SW480 (cell line): Measurements from ENCODE around the gene APP.
"Not testable (repeated sequence)": the region's sequence is repeated elsewhere in the genome, so short reads cannot be mapped to it uniquely, and the experiment has no call there.

Source experiments
- DNase-seq: peaks from one replicate; pipeline ENCODE4 v3.0.0-alpha.2; 2016; ENCODE audit warnings: low spot score

Gene APP

DNA sequence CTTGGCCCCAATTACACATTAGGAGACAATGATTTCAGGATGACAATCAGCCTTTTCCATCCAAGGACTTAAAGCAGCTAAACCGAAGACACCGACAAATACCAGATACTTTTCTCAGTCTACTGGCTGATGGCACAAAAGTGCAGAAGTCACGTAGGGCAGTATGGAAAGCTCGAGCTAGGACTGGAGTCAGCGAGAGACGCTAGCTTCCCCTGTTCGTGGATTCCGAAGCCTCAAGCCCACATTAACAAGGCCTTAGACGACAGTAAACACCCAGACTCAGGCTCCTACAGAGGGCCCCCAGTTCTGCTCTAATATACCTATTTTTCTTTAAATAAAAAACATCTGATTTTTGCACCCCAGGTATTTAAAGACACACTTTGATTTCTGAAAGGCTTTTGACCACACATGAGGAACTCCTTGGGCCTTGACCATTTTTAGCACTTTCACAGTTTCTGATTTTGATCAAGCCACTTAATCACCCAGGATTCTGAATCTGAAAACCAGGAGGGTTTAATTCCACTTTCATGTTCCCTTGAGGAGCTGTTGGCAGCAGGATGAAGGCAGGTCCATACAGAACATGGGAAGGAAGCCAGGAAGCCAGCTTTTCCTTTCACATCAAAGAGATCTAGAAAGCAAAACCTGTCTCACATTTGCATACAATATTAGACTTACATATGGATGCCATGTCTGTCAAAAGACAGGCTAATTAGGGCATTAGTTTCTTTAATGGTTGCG, 231.7 kb downstream of the APP start:
- DNase-seq = no peak

DNA sequence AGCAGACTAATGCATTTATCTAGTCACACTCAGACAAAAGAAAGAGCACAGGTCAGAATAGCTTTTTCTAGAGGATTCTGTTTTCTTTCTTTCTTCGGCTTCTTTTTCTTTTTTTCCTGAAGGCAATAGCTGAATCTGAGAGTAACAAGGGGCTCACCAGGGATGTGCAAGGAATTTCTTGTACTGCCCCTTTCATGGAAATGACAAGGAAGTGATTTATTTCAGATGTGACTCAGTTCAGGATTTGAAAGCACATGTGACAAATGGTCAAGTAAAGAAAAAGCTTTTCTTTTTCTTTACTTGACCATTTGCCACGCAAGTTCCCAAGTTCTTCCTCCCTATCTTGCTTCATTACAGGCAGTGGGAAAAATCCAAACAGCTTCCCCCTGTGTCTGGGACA, 233.8 kb downstream of the APP start:
- no peak for DNase-seq

DNA sequence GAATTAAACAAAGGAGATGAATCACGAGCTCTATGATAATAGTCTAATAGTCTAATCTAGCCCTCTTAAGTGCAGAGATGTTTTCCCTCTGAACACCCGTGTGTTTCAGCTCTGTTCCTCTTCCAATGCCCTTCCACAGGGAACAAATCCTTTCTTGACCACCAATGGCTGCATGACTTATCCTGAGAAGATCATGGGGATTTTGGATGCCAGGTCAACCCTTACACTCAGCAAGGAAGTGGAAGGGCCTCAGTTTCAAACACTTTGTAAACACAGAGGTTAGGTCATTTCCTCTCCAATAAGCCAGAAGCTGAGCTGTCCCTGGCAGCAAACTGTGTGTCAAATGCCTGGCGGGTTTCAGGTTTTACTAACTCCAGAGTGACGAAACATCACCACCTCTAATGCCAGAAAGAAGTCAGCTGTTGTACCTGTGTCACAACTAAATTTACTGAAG, 235.8 kb downstream of the APP start:
- DNase-seq = no peak

DNA sequence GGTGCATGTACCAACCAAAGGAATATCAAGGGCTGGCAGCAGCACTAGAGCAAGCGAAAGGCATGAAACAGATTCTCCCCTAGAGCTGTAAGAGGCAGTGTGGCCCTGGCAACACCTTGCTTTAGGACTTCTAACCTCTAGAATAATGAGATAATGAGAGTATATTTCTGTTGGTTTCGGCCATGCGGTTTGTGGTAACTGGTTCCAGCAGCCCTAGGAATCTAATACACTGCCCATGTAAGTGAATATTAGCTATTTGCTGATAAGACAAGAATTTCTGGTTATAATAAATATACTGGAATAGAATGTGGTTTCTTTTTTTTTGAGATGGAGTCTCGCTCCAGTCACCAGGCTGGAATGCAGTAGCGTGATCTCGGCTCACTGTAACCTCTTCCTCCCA, 236.4 kb downstream of the APP start:
- DNase-seq = no peak

DNA sequence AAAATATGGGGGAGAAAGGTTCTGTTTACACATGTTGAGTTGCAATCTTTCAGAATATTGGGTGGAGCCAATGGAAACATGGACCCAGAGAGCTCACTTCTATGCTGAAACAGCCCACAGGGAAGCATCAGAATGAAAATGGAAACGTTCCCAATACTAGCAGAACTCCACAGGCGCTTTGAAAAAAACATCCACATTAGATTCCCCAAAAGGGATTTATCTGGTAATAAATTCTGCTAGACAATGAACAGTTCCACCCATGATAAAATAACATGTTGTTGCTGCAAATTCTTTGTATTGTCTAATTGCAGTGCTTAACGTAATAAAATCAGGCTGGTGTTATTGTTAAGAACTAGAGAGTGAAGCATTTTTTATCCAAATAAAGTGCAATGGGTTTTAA, 238.8 kb downstream of the APP start:
- no peak for DNase-seq

DNA sequence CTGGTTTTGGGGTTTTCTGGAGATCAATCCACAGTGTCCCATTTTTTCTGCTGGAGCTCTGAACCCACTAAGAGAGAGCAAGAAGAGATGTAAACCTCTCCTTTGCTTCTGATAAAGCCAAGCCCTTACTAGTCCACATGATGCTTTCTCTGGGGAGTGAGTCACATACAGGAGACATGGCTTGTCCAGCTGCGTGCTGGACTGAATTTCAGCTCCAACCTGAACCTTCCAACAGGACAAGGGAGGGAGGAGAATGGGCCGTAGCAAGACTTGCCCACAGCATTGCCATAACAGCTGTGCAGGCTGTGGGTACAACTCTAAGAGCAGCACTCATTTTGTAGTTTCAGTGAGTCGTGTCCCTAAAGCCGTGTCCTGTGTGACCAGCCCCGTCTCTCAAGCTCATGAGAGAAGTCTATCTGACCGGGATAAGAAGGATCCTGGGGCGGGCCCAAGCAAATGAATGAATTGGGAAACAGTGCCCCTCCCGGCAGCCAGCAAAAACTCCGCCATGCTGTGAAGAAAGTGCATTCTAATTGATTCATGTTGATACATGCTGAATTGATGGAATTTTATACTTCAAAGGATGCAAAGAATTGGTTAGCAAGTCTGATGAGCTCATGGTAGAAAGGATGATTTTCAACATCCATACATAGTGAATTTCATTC, 240.6 kb downstream of the APP start:
- DNase-seq = no peak

DNA sequence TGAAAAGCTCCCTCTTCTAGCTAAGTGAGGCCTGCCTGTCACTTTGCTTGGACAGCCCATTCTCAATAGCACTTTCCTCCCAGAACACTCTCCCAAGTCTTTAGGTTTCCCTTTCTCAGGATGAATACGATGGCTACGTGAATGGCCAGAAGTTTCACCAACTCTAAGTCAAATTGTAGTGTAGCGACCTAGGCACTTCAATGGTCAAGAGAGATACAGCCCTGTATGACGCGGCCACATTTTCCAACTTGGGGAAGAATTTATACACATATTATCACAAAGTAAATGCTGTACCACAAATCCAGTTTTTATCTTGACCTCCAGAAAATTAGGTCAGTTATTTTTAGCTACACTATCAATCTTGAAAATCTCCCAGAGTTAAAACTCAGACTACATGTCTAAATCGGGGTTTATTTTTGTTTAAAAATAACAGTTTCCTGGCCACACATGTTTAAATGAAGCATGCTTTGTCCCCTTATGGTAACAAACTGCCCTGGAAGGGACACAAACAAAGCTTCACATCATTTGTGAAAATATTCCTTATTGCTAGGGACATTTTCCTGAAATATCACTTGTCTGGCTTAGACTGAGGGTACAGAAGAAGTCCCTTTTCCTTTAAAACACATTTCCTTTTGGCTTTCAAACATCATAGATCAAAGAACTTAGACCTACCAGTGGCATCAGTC, 243.2 kb downstream of the APP start:
- DNase-seq = no peak

DNA sequence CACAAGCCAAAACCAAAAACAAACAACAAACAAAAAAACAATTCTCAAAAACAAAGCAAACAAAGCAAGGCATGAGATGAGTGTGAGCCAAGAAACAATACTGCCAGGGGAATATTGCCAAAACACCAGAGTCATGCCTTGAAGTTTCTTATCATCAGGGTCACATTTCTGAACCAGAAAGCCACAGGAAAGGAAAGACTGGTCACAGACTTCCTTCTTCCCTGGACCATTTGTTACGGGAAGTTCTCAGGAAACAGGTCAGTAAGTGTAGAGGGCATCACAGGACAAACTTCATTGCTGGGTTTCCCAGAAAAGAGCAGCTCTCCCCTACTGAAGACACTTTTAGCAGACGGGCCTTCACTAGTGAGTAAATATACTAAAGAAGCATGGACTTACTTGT, 244.6 kb downstream of the APP start:
- DNase-seq = no peak

DNA sequence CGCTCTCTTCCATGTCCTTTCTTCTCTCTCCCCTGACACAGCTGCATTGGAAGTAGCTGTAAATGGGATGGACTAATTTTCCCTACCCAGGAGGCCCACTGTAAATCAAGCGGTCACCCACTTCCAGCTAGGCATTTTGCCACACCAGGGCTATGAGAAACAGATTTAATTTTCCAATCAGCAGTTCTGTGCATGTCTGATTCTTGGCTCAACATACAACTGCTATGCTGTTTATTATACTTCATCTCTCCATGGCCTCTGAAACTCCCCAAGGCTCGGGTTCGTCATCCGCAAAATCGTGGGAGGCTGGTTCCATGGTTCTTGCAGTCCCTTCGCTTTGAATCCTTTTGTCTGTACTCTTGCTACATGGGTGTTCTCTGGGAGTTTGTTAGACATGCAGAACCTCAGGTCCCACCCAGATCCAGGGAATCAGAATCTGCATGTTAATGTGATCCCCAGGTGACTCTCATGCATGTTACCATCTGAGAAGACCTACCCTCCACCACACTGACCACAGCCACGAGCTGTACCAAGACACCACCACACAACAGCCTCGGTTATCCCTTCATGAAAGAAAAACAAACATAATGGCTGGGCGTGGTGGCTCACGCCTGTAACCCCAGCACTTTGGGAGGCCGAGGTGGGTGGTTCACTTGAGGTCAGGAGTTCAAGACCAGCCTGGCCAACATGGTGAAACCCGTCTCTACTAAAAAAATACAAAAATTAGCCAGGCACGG, 245.3 kb downstream of the APP start:
- DNase-seq = no peak

DNA sequence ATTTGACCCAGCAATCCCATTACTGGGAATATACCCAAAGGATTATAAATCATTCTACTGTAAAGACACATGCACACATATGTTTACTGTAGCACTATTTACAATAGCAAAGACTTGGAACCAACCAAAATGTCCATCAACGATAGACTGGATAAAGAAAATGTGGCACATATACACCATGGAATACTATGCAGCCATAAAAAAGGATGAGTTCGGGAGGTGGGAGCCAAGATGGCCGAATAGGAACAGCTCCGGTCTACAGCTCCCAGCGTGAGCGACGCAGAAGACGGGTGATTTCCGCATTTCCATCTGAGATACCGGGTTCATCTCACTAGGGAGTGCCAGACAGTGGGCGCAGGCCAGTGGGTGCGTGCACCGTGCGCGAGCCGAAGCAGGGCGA, 252.4 kb downstream of the APP start:
- DNase-seq = not testable (repeated sequence)

DNA sequence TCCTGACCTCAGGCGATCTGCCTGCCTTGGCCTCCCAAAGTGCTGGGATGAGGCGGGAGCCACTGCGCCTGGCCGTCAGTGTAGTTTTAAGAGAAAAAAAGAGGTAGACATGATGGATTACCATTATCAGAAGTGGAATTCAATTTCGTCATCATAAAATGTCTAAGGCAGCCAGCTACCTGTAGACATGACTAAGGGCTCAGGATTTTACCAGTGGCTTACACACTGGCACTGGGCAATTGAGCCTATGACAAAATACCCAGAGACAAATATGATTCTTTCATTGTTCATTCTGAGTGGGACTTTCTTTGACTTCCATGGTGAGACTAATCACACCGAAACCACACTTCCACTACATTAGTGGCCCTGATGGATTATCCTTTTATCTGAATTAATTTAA, 254.3 kb downstream of the APP start:
- DNase-seq = no peak

DNA sequence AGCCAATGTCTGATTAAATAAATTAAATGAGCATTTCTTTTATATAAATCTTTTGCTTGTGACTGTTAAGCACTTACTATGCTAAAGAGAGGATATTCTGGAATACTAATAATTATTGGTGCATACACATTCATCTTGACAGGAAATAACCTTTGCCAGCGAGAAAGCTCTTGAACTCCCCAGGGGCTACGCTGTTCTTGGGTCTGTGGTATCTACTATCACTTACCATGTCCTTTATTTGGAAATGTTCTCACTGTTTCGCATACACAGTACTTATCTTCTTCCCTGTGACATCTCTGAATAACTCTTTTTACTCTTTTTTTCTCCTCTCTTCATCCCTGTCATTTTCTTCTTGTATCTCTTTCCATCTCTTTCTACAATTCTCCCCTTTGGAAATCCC, 257.1 kb downstream of the APP start:
- DNase-seq = no peak

DNA sequence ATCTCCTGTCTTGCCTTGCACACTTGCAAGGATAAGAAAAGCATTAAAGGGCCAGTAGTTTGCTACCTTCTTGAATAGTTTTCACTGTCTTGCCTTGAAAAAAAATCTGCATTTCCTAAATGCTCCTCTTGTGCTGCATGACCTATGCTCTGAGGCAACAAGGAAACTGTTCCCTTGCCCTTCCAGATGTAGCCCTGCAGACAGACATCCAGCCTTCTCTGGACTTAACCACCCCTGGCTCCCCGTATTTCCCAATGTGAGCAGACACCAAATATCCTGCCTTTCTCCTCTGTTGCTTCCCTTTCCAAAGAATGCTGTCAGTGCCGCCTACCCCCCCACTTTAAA, 258.2 kb downstream of the APP start:
- no peak for DNase-seq

DNA sequence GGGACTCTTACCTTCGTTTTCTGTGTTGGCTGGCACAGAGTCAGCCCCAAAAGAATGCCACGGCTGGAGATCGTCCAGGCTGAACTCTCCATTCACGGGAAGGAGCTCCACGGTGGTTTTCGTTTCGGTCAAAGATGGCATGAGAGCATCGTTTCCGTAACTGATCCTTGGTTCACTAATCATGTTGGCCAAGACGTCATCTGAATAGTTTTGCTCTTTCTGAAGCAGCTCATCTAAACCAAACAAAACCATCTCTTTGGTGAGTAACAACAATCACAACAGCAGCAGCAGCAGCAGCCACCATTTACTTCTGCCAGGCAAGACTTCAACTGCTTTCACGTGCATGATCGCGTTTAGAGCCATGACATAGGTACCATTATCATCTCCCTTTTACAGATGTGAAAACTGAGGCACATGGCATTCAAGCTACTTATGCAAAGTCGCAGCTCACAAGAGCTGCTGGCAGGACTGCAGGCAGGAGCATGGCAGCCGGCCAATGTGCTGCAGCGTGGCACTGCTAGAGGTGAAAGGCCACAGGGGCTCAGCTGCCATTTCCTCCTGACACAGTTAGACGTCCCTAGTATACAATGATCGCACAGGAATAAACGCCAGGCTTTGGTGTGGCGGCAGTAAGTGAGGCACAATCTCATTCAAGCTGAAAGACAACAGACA, 258.7 kb downstream of the APP start:
- DNase-seq = no peak

DNA sequence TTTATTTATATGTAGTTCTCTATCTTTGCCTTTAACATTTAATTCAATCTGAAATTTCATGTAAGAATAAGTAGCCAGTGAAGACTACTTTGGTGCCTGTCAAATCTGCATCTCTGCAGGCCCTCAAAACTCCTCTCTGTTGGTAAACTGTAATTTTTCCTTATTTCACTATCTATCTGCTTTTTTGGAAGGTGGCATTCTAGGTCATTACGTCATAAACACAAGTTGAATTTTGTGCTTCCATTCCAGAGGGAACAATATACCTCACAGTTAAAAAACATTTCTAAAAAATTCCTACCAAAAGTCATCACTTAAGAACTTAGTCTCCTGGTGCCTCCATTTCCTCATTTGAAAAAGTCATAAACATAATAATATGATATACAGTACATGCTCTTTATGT, 259.8 kb downstream of the APP start:
- DNase-seq = no peak

DNA sequence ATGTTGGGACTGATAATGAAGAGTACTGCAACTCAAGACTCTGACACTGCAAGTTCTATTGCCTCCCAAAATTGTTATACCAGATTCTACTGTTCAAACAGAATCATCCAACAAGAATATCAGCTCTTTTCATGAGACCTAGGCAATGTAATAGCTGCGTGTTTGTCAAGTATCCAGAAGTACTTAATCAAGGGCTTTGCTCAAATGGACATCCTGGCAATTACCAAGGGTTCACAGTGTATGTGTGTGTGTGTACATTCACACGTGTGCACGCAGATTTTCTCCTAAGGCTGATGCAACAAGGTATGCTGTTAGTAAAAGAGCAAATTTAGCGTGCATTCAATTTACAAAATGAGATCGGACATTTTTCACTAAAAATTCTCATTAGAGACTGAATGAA, 261.2 kb downstream of the APP start:
- no peak for DNase-seq

DNA sequence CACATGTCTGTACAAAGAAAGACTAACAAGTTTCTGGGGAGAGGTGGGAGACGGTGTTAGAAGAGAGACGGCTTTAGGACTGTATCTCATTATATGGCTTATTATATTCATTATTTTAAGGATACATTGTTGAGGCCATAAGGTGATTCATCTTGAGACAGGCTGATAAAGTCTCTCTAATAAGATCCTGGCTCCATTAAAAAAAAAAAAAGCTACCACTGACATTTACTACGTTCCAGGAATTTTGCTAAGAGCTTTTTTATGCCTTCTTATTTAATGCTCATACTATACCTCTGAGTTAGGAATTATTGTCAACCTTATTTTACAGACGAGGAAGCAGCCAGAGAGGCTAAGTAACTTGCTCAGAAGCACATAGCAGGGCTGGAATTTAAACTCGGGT, 262.1 kb downstream of the APP start:
- DNase-seq = no peak

DNA sequence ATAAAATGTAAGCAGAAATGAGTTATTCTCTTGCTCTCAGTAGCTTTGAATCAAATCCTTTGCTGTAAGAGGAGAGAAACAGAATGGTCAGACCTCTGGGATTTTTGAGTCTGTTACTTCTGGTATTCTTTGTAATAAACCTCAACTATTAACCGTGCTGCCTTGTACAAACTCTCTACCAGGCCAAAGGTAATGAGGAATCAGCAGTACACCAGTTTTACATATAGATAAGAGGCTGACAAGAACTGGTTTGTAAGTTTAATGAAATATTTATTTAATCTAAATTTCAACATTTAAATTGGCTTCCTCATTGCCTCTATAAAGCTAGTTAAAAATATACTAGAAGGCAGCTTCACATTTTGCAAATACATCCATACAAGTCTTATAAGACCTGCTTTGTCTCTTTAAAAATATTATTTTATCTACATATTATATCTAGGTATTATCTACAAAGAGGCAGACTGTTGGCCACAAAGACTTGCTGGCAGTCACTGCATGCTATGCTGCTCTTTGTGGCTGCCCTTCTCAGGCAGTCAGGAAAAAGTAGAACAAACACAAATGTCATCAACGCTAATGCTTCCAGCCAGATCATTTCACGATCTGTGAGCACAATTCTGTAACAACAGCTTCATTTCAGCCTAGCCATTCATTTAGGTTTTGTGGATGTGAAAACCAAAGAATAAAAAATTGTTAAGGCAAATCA, 262.8 kb downstream of the APP start:
- no peak for DNase-seq

DNA sequence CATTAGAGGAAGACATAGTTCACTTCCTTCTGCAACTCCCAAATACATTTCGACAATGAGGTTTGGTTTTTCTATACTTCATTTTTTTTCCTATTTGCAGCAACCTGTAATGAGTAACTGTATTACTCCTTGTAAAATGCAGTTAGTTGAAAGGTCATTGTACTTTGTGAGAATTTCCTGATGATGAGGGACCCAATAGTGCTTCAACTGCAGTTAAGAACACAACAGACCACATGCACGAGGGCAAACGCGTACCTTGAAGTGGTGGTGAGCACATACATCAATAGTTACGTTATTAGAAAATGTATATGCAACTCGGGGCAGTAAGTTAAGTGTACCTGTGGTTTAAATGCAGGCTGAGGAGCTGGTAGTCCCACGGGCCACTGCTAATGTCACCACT, 264.0 kb downstream of the APP start:
- no peak for DNase-seq

DNA sequence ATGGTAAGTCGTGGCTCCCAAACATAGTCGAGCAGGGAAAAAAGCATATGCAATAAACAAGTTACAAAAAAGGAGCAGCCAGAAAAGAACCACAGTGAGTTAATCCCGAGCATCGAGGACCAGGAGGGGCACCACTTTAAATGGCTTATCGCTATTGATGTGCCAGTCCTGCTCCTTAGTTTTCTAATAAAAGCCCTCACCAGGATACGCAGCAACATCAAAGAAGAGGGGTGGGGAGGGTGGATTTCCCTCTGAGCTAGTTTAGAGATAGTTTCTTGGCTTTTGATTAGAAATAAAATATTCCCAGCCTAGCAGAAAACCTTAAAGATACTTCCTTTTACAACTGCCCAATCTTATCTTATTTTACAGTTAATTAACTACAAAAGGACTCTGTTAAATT, 265.4 kb downstream of the APP start:
- no peak for DNase-seq

DNA sequence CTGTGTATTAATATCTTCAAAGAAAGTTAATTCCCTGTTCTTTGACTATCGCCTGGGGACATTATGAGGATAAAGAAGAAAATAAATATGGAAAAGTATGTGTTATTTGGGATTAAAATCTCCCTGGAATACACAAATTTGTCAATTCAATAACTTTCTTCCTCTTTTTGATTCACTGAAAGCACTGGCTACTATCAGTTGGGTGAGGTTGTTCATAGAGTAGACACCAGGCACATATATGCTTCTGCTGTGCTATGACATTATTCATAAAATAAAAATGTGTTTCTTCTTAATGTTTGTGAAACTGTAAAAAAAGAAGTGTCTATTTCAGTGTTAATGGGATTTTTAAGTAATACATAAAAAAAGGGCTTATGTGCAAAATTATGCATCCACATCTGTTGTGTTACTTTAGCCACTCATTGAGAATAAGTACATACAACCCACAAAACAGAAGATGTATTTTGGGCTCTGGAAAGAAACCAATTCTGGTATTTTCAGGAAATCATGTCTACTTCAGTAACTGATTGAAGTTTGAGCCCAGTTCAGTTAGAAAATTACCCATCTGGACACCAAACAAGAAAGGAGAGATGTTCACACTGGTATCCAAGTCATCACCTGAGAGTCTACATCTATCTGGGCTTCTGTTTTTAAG, 266.4 kb downstream of the APP start:
- no peak for DNase-seq
